Right lobe of liver (tissue), 4 donors: ENCODE results near the gene TMPRSS7.

Source experiments
- CTCF ChIP-seq, 4 donors: fragments of 200-600 bp in 3 of 4; fragments of 450-650 bp in 1 of 4; IDR thresholded peaks; one replicate each; pipeline versions ENCODE4 v1.5.1 to v1.8.0; 2016 to 2022; ENCODE audit warnings: antibody characterized with exemption in 4 of 4, mild to moderate bottlenecking in 2 of 4
- POLR2A ChIP-seq: fragments of 450-650 bp; IDR thresholded peaks from one replicate; pipeline ENCODE4 v1.6.1; 2017; ENCODE audit warnings: antibody characterized with exemption, mild to moderate bottlenecking
- donor health status: DM: no; HTN: no; CAD: no.
- donor health status: DM: no; HTN: no; CAD: no.
- donor health status: DM: no; HTN: yes; CAD: no.

GRCh38 chr3:112010636-112011035 lies 23.9 kb upstream of the TMPRSS7 start:
- TF ChIP-seq CTCF (IDR thresholded peaks at IDR 0.05): no peak
- no peak for TF ChIP-seq POLR2A
